HG03175 (cell line): ENCODE data around the gene MPDU1.

Experiments used
- ATAC-seq: cut with Tn5 transposase; IDR thresholded peaks from one replicate; pipeline ENCODE4 v1.9.1; 2021; ENCODE audit warnings: mild to moderate bottlenecking, moderate library complexity; ENCODE audit not compliant: unreplicated experiment

Gene MPDU1

DNA sequence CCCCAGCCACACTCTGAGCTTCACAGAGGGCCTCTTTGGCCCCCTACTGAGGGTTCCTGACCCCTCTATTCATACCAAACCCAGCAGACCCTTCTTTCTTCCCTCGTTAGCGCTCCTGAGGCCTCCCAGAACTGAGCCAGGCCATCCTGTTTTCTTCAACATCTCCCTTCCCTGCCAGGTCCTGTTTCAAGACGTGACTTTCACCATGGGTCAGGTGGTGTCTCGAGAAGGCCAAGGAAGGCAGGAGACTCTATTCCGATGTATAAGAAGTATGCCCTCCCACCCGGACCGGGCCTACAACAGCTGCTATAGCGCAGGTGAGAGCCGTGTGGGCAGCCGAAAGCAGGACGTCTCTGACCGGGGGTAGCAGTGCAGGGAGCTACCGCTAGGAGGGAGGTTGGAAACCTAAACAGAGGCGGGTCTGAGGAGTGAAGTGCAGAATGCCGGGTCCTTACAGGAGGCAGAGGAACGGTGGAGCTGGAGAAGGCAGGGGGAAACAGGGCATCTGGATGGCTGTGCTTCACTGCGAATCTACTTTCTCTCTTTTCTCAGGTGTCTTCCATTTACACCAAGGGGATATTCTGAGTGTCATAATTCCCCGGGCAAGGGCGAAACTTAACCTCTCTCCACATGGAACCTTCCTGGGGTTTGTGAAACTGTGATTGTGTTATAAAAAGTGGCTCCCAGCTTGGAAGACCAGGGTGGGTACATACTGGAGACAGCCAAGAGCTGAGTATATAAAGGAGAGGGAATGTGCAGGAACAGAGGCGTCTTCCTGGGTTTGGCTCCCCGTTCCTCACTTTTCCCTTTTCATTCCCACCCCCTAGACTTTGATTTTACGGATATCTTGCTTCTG, 23.3 kb upstream of the MPDU1 start:
- no peak for ATAC-seq

DNA sequence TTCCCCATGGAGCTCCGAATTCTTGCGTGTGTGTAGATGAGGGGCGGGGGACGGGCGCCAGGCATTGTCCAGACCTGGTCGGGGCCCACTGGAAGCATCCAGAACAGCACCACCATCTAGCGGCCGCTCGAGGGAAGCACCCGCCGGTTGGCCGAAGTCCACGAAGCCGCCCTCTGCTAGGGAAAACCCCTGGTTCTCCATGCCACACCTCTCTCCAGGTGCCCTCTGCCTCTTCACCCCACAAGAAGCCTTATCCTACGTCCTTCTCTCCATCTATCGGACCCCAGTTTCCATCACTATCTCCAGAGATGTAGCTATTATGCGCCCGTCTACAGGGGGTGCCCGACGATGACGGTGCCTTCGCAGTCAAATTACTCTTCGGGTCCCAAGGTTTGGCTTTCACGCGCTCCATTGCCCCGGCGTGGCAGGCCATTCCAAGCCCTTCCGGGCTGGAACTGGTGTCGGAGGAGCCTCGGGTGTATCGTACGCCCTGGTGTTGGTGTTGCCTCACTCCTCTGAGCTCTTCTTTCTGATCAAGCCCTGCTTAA, 22.6 kb upstream of the MPDU1 start:
- ATAC-seq: peak; percentile 46

DNA sequence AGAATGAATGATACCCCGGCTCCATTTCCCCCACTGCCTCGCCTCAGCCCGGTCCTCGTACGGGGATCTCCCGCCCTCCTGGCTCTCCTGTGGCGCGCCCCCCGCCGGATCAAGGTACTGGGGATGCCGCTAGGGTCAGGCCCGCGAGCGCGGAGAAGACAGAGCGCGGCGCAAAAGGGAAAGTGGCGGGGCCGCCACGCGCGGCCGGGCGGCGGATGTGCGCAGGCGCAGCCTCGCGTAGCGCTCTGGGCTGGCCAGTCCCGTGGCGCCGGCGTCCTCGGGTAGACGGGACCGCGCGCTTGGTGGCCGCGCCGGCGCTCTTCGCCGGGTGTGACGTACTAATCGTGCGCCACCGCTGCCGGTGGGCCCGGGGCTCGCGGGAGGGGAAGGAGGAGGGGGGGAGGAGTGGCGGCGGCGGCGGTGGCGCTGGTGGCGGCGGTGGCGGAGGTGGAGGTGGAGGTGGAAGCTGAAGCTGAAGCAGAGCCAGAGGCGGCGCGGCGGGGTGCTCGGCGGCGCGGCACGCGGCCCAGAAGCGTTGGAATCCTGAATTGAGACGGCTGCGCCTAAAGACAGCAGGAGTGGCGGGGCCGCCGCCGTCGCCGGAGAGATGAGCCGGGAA, 22.0 kb upstream of the MPDU1 start, which contains the start of gene SENP3:
Gene SENP3 (plus strand): TSS at position 331 of the 619 bp plus-strand sequence. CDS start 1,158 bp downstream, outside the sequence.
- peak; percentile 59 for ATAC-seq

- peak; percentile 3 for ATAC-seq
These were observed 21.4 kb upstream of the MPDU1 start for GRCh38 chr17:7562208-7562605.

- no peak for ATAC-seq
These were observed 20.4 kb upstream of the MPDU1 start for GRCh38 chr17:7563115-7563869.

- no peak for ATAC-seq
These were observed 14.1 kb upstream of the MPDU1 start for GRCh38 chr17:7569571-7569970.

GRCh38 chr17:7570351-7570750, 13.3 kb upstream of the MPDU1 start:
- ATAC-seq: no peak

- no peak for ATAC-seq
These were observed 11.4 kb upstream of the MPDU1 start for GRCh38 chr17:7572338-7572587.

DNA sequence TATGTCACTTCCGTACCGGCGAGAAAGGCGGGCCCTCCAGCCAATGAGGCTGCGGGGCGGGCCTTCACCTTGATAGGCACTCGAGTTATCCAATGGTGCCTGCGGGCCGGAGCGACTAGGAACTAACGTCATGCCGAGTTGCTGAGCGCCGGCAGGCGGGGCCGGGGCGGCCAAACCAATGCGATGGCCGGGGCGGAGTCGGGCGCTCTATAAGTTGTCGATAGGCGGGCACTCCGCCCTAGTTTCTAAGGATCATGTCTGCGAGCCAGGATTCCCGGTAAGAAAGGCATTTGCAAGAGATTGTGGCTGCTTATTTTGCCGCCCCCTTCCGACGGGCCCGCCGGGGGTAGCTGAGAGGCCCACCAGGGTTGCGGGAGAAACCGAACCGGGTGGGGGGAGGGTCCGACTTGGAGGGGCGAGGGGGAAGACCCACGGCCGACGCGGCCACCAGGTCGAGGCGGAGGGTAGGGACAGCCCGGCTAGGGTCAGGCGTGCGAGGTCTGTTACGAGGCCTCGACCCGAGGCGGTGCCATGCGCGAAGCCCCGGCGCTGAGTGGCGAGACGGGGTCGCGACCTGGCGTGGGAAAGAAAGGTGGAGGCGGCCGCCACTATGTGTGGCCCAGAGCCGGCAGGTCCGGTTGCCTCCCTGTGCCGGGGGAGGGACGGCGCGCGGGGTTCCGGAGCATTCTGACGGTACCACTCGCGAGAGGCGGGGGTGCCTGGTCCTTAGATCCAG, 10.9 kb upstream of the MPDU1 start:
- peak; percentile 93 for ATAC-seq

DNA sequence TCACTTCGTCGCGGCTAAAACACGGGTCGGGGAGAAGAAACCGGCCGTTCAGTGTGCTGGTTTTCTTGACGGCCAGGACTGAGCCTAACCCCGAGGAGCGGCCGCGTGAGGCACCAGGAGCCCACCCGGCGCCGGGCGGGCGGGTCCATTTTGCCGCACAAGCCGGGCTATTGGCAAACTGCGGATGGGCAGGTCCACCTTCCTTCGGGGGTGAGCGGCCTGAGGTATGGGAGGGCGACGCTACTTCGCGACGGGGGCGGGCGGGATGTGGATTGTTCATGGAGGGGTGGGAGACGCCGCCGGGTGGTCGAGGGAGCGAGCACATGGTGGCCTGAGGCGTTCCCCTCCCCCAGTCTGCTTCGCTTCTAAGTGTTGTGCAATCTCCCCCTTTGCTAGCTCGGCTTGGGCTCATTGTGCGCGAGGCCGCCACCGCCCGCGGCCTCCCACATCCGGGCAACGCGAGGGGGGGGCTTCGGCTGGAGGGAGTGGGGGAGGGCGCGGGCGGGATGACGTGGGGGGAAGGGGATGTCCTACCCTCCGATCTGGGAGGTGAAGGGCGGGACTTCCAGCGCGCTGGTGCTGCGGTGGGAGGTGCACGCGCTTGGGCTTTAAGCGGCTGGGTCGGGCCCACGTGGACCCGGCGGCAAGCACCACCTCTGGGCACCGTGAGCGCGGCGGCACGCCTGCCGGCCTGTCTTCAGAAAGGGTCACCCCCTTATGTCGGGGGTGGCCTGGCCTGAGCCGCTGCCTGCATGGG, 10.2 kb upstream of the MPDU1 start:
- peak; percentile 24 for ATAC-seq

GRCh38 chr17:7574176-7574953, 9.3 kb upstream of the MPDU1 start:
- no peak for ATAC-seq

DNA sequence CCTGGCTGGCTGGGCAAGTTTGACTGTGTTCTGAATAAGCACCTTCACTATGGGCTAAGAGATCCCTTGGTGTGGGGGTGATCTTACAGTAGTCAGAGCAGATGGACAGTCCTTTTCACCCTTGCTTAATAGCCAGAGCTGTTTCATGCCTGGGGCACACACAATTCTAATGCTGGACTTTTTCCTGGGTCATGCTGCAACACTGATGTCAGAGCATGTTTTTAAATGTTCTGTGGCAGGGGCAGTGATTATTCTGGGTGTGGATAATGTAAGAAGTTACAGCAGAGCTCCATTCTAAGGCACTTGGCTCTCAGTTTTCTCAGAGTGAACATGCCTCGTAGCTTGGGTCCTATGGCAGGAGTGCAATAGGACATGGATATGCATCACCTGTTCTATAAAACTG, 8.2 kb upstream of the MPDU1 start:
- no peak for ATAC-seq

GRCh38 chr17:7575959-7576358, 7.7 kb upstream of the MPDU1 start:
- no peak for ATAC-seq

- no peak for ATAC-seq
These were observed 7.2 kb upstream of the MPDU1 start for GRCh38 chr17:7576432-7576937.

DNA sequence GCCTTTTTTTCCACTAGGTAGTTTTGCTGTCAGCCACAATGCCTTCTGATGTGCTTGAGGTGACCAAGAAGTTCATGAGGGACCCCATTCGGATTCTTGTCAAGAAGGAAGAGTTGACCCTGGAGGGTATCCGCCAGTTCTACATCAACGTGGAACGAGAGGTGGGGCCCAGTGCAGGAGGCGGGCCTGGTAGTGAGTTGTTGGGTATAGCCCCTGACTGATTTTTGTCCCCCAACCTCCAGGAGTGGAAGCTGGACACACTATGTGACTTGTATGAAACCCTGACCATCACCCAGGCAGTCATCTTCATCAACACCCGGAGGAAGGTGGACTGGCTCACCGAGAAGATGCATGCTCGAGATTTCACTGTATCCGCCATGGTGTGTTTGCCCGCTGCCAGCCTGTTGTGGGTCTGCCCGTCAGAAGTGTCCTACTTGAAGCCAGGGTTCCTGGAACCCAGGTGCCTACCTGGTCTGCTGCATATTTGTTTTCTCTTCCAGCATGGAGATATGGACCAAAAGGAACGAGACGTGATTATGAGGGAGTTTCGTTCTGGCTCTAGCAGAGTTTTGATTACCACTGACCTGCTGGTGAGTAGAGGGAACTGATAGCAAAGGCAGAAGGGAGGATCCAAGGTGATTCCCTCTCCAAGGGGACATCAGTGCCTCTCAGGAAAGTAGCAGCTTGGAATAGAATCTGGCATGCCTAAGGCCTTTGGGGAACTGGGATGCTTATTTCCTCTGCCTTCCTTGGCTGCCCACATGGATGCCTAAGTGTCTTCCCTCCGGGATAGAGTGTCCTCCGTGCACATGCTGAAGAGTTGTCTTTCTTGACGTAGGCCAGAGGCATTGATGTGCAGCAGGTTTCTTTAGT, 6.1 kb upstream of the MPDU1 start:
- ATAC-seq: no peak

GRCh38 chr17:7579001-7579833, 4.4 kb upstream of the MPDU1 start, which contains the start of gene CD68:
Gene CD68 (plus strand): TSS chr17:7579638. CDS start chr17:7579678, 40 bp downstream.
- ATAC-seq: peak; percentile 39
